GM13976 (cell line): Measurements from ENCODE around the gene PPP1R9A.
A peak's percentile ranks its signal among the peaks of the same experiment; 100 is the strongest.

Source experiments
- DNase-seq: peaks from one replicate; pipeline ENCODE4 v3.0.0; 2012; ENCODE audit warnings: low spot score
- in situ Hi-C: fragments of 300-500 bp; cut with MboI; formaldehyde crosslinking; loops from one replicate; pipeline ENCODE4 v1.12.0; 2022; ENCODE audit warnings: low sequenced_read_pairs, mixed read lengths, inconsistent platforms; ENCODE audit not compliant: unreplicated experiment
- TF ChIP-seq, protein P1 (sequence below): IDR thresholded peaks from 2 replicates; pipeline ENCODE4 v1.5.1; 2012; ENCODE audit warnings: borderline replicate concordance, mild to moderate bottlenecking; ENCODE audit not compliant: insufficient read depth; ENCODE audit errors: extremely low read depth, missing control alignments, control extremely low read depth

Gene PPP1R9A

DNA sequence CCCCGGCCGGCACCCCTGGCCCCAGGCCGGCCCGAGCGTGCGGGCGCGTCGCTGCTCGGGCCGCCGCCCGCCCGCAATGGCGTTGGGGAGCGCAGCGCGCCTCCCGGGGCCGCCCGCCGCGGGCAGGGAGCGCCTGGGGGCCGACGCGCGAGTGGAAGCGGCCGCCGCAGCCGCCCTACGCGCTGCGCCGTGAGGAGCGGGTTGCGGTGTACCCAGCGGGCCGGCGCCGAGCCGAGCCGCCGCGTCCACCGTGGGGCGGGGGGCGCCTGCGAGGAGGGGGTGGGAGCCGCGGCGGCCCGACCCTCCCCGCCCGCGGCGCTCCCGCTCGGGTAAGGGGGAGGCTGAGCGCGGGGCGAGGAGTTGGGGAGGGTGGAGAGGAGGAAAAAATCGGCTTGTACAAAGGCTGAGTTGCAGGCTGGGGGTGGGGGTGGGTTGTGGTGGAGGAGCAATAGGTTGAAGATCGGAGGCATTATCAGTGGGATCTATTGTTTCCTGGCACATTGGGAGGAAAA, 473 bp downstream of the PPP1R9A start:
- TF ChIP-seq, protein P1, sequence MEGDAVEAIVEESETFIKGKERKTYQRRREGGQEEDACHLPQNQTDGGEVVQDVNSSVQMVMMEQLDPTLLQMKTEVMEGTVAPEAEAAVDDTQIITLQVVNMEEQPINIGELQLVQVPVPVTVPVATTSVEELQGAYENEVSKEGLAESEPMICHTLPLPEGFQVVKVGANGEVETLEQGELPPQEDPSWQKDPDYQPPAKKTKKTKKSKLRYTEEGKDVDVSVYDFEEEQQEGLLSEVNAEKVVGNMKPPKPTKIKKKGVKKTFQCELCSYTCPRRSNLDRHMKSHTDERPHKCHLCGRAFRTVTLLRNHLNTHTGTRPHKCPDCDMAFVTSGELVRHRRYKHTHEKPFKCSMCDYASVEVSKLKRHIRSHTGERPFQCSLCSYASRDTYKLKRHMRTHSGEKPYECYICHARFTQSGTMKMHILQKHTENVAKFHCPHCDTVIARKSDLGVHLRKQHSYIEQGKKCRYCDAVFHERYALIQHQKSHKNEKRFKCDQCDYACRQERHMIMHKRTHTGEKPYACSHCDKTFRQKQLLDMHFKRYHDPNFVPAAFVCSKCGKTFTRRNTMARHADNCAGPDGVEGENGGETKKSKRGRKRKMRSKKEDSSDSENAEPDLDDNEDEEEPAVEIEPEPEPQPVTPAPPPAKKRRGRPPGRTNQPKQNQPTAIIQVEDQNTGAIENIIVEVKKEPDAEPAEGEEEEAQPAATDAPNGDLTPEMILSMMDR = no peak
- in situ Hi-C loops = no loop called here
- peak; percentile 29 for DNase-seq

- TF ChIP-seq, protein P1 = no peak
- in situ Hi-C loops = no loop called here
Observed at GRCh38 chr7:94908323-94909178, 1.2 kb downstream of the PPP1R9A start.

DNA sequence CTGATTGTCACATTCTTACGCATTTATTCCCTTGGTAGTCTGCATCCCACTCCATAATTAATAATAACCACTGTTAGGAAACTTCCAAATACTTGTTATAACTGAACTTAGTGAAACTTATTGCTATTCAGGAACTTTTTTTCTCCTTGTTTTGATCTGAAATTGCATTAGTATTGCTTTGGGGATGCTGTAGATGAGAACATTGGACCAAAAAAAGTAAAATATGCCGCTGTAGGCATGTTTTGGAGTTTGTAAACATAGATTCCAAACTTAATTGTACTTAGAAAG, 1.7 kb downstream of the PPP1R9A start:
- TF ChIP-seq, protein P1 = no peak
- in situ Hi-C loops = no loop called here
- DNase-seq = no peak

More at GRCh38 chr7:94908323-94909178, 1.2 kb downstream of the PPP1R9A start:
- DNase-seq = peak; percentile 15

DNA sequence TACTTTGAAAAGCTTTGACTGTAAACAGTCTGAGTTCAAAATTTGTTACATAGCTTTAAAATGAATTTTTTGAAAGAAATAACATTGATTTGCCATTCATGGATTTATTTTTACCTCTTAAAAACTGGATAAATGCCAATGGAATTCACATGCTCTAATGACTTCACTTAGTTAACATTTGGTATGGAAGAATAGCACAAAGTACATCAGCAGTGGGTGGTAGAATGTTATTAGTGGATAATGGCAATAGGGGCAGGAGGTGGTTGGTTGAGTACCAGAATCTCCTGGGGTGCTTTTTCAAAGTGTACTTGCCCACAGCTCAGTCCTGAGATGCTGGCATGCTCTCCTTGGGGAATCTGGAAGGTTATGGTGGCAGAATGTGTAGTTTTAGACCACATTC, 4.7 kb downstream of the PPP1R9A start:
- DNase-seq = no peak
- TF ChIP-seq, protein P1 = no peak
- in situ Hi-C loops = no loop called here

DNA sequence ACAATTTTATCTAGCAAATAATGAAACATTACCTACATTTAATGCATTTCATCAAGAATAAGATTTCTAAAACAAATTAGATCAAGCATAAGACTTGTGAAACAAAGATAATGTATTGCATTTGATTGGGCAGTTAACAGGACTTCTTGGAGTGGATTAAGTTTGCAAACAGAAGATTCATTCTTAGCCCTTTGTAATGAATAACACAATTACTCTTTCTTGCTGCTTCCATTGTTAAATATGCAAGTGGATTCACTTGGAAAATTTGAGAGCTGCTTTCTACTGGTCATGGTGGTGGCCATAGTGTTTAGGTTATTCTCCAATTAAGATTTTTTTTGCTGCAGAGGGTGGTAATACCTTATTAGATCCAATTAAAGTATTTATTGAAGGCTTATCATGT, 6.0 kb downstream of the PPP1R9A start:
- DNase-seq = no peak
- TF ChIP-seq, protein P1 = no peak
- in situ Hi-C loops = no loop called here

DNA sequence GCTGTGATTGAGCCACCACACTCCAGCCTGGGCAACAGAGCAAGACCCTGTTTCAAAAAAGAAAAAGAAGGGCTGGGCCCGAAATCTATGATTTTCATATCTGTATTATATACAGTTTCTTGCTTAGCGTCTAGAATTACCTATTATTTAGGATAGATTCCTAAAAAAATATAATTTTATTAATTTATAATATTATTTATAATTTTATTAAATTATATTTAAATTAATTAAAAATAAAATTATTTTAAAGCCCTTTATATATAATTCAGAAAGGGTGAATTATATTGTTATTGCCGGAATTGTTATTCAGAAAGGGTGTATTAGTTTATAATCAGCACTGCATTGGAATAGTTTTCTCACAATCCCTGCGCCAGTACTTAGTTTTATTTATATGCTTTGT, 14.5 kb downstream of the PPP1R9A start:
- TF ChIP-seq, protein P1 = no peak
- in situ Hi-C loops = no loop called here
- no peak for DNase-seq
